HS-27A (cell line): ENCODE results near the gene DLK1.

Experiments
- DNase-seq: peaks from one replicate; pipeline ENCODE4 v3.0.0-alpha.2; 2012; ENCODE audit warnings: low read depth, missing footprints

The DLK1 gene

DNA sequence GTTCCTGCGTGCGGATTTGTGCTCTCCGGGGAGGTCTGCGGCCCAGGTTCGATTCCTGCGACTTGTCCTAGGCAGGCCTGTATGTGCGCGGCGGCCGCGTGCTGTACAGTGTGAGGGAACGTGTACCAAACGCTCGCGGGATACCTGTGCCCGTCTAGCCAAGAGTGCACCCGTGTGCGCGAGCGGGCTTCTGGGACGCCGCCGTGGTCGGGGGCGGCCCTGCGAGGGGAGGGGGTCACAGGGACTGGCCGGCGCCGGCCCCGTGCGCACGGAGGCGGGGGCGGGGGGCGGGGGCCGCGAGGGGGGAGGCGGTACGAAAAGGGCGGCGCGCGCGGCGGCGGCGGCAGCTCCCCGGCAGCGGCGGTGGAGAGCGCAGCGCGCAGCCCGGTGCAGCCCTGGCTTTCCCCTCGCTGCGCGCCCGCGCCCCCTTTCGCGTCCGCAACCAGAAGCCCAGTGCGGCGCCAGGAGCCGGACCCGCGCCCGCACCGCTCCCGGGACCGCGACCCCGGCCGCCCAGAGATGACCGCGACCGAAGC is at the start of gene DLK1:
Gene DLK1, plus strand, starts transcription at position 343 of the 536 bp plus-strand sequence. Its CDS starts 177 bp downstream, at position 520.
- no peak for DNase-seq

DNA sequence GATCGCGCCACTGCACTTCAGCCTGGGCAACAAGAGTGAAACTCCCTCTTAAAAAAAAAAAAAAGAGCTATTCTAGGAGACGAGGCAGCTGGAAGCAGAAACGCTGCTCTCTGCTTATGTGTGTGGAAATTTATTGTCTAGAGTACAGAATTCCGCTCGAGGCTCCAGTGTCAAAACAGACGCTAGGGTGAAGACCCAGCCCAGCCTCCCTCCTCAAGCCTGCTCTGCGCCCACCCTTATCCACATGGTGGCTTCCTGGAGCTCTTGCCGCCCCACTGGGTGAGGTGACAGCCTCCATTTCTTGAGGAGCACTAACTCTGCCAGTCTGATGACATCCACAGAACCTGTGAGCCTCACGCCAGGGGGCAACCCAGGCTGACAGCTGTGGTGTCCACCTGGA is 49.5 kb upstream of the DLK1 start:
- DNase-seq: no peak

DNA sequence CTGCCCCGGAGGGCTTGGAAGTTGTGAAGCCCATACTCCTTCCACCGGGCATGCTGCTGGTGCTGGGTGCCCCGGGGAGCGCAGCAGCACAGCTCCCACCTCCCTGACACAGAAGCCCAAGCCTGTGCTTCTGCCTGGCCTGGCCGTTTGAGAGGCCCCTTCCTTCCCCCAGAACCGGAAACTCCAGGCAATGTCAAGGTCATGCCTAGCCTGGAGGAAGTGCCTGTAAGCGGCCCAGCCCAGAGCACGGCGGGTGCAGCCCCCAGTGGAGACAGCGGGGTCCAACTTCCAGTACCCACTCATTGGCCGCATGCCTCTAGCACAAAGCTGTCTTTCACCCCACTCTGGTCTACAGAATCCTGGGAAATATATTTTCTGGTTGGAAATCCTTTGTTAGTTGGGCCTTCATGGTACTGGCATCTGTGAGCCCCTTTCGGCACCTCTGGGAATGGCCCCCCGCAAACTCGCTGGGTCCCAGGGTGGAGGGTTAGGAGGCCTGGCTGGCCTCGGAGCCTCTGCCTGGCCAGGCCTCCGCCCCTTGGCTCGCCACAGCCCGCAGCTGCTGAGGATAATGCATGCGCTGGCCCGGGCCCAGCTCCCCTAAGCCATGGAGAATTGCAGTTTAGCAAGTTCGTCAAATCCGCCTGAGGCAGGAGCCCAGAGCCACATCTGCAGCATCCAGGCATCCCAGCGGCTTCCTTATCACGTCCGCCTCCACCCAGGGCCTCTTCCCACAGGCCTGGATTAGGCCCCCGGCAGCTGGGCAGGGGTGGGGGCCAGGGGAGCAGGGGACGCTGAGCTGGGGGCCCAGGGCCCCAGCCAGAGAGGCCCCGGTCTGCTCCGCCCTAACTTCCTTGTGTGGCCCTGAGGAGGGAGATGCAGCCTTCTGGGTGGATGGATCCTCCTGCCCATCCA is 48.9 kb upstream of the DLK1 start:
- no peak for DNase-seq

DNA sequence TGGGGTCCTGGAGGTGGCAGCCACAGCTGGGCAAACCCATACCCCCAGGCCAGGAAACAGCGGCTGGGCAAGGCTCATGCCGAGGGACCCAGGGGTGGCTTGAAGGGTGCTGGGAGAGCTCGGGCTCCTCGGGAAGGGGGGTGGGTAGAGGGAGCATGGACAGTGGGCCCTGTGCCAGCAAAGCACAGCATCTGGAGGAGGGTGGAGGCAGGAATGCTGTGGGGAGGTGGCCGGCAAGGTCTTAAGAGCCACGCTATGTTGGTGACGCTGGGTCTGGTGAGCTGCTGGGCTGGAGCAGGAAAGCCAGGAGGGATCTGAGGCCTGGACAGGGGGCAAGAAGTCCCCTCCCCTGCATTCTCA is 48.2 kb upstream of the DLK1 start:
- no peak for DNase-seq

DNA sequence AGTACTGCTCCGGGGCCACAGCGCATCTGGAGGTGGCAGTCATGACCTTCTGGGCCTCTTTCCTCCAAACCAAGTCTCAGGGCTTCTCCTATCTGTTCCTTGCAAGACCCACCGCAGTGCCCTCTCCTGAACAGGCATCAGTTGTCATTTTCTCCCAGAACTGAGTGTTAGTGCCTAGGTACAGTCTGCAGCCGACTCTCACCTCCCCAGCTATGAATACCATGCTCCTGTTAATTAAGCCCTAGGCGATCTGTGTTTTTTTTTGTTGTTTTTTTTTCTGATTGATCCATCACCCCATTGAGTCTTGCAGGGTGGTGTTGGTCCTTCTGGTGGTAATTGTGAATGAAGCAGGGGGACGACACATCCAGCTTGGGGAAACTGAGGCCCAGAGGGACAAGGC is 47.5 kb upstream of the DLK1 start:
- no peak for DNase-seq

DNA sequence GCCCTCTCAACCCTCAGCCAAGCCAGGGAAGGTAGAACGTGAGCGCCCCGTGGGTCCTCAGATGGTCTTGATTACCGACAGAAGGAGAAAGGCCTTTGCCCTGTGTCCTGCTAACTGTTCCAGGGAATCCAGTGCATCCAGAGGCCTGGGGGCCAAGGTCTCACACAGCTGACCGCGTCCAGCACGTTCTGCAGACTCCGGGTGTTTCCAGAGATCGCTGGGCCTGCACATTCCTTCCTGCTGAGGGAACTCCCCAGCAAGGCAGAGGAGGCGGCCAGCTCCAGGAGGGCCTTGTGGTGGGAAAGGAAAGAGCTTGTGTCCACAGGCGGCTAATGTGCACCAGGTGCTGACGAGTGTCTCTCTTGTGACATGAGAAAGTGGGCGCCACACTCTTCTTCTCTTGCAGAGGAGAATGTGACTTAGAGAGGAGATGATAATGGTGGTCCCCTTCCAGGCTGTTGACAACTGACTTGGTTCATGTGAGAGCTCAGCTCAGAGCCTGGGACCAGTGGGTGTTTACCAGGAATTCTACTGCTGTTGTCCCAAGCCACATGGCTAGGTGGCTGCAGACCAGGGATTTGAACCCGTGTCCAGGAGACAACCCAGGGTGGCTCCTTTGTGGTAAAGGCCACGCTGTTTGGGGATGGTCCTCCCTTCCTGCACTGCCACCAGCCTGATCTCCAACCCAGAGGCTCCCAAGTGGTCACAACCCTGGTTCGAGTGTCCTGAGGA is 46.8 kb upstream of the DLK1 start:
- DNase-seq: no peak

DNA sequence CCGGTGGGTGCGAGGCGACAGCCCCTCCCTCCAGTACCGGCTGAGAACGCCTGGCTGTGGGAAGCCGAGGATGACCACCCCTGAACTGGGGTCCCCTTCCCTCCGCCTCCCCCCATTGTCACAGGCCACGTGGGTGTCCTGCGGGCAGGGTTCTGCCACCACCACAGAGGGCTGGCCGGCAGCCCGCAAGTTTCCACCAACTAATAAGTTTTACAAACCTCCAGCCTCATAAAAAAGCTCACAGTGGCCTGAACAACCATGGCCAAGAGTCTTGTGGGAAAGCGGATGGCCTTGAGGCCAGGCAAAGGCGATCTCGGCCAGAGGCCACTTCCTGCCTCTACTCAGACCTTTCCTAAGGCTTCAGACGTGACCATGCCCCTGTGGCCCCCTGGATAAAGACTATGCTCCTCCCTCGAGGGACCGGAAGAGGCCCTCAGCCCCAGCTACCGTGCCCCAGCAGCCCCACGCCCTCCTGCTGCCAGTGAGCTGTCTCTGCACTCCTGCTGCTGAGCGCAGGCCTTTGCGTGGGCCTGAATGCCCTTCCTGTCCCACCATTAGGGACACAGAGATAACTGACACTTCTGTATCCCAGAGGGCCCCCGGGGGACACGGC is 46.1 kb upstream of the DLK1 start:
- DNase-seq: no peak

DNA sequence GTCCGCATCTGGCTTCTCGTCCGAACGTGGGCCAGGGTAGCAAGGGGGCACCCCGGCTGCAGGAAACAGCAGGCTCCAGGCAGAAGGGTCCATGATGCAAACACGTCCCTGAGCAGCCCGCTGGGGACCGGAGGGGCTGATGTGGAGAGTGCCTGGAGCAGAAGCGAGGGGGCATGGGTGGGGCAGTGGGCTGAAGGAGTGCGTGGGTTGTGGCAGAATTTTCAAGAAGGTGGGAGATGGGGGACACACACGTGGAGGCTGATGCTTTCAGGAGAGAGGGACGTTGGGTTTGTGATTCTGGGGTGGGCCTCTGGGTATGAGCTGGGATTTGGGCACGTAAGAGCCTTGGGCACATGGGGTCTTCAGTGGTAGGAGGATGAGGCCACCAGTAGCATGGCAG is 45.6 kb upstream of the DLK1 start:
- no peak for DNase-seq

DNA sequence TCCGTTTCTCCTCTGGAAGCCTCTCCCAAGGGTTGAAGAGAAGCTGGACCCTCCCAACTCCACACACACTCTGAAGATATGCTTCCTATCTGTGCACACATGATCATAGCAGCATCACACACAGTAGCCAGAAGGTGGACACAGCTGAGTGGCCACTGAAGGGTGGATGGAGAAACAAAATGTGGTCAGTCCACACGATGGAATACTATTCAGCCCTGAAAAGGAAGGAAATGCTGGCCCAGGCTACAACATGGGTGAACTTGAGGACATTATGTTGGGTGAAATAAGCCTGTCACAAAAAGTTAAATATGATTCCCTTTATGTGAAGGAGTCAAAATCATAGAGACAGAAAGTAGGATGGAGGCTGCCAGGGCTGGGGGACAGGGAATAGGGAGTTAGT is 43.9 kb upstream of the DLK1 start:
- no peak for DNase-seq

DNA sequence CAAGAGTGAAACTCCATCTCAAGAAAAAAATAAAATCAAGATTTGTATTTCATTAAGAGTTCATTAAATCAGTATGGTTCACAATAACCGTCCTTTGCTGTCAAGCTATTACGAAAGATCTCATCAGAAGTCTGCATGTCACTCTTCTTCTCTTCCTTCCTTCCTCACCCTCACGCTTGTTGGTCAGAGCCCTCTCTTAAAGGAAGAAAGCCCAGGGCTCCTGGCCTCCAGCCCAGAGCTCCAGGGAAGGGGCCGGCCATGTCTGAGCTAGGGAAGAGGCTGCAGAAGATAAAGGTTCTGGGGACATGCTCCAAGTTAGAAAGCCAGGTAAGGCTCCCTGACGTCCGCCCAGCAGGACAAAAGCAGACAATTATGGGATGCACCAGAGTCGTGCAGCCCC is 43.1 kb upstream of the DLK1 start:
- DNase-seq: no peak

DNA sequence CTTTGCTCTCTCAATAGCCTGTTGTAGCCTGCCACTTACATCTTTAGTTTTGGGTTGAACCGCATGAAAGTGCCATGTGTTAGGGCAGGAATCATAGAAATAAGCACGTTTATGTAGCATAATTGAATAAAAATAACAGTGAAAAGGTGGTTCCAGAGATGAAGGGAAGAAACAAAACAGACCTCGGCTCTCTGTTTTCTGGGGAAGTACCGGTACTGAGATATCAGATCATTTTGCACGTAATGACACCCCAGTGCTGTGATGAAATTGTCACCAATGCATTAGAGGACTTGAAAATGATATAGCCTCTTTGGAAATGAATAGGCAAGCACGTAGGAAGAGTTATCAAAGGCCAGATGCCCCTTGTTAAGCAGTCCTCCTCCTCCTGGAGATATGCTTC is 42.5 kb upstream of the DLK1 start:
- DNase-seq: no peak

DNA sequence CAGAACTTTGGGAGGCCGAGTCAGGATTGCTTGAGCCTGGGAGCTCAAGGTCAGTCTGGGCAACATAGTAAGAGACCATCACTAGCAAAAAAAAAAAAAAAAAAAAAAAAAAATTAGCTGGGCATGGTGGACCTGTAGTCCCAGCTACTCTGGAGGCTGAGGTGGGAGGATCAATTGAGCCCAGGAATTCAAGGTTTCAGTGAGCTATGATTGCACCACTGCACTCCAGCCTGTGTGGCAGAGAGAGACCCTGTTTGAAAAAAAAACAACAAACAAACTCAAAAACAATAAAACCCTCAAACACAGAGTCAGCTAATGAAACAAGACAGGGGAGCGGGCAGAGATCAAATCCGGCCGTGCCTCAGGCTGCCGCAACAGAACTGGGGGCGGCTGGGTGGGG is 41.7 kb upstream of the DLK1 start:
- no peak for DNase-seq

DNA sequence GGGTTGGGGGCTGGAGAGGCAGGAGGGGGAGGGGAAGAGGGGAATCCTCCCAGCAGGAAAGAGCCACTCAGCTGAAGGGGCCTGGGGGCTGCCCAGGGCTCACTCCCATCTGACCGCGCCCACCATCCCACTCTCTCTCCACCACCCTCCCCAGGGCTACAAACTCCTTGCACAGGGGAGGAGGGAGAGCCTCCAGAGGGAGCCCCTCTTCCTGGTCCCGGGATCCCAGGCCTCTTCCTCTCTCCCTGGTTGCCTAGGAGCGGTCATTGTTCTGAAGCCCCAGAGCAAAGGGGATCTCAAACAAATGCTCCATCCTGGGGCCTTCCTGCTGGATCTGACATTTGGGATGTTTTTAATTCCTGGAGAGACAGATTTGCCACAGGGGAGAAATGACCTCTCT is 39.8 kb upstream of the DLK1 start:
- DNase-seq: no peak

DNA sequence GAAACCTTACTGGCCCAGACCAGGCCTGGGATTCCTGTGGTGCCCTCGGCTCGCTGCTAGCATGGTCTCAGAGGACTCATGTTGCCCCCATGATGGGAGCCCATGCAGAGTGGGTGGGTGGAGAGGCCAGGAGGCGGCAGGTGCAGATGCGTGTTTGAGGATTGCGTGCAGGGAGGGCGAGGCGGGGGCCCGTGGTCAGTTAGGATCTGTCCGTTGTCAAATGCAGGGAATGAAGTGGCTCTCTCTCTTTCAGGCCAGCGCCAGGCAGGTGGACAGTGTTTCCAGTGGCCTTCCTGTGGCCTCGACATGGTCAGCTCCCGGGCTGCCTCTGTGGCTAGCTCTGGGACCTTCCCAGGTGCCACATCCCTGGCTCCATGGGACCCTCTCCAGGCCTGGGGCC is 39.3 kb upstream of the DLK1 start:
- no peak for DNase-seq

DNA sequence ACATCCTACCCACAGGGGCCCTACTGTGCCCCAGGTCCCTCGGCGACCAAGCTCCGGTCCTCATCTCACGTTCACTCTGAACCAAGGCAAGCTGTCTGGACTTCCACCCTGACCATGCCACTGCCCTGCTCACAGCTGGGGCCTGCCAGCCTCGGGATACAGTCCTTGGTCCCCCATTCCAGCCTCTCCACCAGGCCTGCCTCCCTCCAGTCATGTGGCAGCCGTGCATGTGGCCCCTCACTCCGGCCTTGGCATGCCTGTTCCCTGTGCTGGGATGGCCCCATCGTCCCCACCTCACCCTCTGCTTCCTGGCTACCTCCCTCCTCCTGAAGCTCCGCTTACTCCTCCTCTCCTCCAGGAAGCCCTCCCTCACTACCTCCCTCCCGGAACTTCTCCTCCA is 38.6 kb upstream of the DLK1 start:
- no peak for DNase-seq

DNA sequence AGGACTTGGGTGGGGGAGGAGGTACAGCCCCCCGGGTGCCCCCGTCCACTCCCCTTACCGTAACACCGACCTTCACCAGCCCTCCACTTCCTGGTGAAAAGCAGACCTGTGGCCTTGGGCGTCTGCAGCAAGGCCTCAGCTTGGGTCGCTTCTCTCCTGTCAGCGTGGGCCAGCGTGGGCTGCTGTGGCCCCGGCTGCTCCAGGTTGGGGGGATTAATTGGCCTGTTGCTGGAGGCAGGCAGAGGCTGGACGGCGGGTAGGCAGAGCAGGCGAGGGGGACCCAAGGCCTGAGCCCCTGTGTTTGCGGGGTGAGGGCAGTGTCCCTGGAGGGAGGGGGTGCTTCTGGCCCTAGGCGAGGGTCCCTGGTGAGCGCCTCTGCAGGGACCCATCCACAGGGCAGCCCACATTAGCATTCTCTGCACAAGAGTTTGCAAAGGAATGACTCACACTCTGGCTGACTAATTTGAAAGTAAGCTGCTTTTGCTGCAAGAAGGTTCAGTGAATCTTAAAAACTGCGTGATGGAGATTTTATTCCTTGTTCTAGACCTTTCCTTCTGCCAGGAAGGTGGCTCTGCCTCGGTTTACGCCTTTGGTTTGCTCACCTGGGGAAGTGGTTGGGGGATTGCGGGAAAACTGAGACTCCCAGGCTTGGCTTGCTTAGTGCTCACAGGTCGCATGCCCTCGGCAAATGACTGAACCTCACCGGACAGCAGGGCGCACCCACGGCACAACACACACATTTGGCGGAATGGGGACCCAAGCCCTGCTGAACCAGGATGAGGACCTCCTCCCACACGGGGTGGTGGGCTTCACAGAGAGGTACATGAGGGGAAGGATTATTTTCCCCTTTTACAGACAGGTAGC is 37.9 kb upstream of the DLK1 start:
- peak; percentile 11 for DNase-seq

DNA sequence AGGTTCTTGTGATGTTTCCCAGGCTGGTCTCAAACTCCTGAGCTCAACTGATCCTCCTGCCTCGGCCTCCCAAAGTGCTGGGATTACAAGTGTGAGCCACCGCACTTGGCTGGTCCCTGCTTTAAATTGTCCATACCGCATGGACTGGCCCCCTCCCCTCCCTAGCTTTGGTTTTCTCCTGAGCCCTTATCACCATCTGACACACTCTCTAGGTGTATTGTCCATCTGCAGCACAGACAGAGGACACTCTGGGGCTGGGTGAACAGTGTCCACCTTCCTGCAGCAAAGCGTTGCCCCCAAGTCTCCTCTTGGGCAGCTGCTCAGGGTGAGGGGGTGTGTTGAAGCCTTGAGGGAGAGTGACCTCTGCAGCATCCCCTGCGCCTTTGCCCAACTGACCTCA is 36.0 kb upstream of the DLK1 start:
- no peak for DNase-seq

DNA sequence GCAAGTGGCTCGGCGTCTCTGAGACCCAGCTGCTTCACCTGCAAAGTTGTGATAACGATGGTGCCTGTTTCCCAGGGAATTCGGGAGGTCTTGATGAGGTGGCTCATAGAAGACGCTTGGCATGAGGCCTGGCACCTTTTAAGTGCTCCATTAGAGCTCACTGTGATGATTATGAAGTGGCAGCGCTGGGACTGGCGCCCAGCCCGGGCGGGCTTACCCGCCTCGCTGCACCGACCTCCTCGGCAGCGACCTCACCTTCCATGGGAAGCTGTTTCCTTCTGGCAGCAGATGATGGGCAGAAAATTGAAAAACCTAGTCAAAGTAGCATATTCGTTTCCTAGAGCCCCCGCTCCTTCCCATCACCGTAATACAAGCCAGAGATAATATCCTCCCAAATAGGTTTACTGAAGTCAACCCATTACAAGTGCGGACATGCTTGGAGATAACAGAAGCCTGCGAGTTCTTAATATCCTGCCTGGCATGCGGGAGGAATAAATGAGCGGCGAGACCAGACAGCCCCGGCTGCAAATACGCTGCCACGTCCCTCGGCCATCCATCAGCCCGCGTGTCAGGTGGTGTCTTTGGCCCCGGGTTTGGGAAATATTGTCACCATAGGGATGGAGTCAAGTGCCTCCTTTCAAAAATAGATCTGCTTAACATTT is 35.2 kb upstream of the DLK1 start:
- no peak for DNase-seq

DNA sequence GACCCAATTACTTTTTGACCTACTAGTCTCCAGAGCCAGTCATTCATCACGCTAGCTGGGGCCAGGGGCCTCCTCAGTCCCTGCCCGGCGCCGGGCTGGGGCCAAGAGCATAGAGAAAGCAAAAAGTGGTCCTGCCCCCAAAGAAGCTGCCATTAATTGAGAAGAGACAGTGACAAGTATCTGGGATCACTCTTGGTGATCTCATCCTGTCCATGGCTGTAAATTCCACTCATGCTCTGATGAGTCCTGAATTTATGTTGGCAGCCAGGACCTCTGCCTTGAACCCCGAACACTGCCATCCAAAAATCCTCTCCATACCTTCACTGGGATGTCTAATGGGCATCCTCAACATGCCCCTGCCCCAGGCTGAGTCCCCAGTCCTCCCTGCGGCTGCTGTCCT is 34.4 kb upstream of the DLK1 start:
- DNase-seq: no peak

DNA sequence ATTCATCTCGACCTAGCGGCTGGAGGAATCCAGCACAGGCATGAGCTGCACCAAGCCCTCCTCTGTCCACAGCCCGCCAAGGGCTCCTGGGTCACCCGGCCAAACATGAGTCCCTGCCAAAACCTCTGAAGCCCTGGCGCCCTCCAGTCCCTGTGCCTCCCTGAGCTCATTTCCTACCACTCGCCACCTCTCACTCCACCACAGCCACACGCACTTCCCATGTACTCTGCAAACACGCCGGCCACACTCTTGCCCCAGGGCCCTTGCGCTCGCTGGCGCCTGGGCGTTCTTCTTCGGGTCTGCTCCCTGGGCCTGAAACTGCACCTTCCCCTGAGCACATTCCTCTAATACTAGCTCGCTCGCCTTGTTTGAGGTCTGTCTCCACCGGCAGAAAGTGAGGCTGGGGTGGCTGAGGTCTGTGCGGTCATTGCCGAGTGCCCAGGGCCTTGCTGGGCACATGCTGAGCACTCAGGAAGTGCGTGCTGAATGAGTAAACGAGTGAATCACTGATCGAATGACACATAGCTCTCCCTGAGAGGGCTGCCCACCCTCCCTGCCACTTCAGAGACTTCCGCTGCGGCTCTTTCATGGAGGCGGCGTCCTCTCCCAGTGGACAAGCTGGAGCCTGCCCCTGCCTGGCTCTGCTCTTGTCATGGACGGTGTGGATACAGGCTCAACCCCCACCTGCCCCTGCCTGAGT is 33.7 kb upstream of the DLK1 start:
- DNase-seq: peak; percentile 79
